ENCODE data around the gene ISCU. TPM values are rescaled to one million over a fixed set of nuclear protein-coding genes. Genes with fewer than 3 reads are reported as not detected.
A peak's percentile ranks its signal among the peaks of the same experiment; 100 is the strongest.

Gene ISCU
- total and polyA plus RNA-seq, 9 of the 15 experiments (the other 6 are each of a cell fraction or from before 2014, with no cell fraction given), result 15.9 to 92.5 (median 77.3) TPM

DNA sequence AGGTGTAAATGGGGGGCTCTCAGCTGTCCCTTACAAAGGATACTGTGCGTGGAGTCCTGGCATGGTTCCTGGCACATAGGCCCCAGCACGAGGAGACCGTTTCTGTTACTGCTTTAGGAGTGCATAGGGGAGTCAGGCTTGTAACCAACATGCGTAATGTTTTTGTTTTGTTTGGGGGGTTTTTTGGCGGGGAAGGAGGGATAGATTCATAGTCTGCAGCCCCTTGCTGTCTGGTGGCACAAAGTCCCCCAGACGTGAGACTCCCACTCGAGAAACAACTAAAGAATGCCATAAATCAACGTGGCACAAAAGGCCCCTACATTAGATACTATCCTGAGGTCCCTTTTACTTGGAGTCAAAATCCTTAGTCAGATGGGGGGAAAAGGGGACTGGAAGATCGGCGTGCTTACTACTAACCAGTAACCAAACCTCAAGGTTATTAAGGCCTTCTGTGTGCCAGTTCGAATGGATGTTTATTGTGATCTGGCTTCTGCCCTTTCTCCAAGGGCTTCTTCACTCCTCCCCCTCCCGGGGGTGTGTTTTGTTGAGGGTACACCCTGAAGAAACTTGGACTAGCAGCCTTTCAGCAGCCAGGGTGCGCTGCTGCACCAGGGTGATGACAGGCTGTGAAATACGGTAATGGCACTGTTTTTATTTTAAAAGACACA, 874 bp downstream of the ISCU start (continued):
- TF ChIP-seq TAL1 (IDR thresholded peaks at IDR 0.05) (no peak), SMC3 (conservative IDR thresholded peaks at IDR 0.05; ENCODE audit: insufficient read depth, low read depth, low read length) (peak; percentile 91), ZNF274 (IDR thresholded peaks at IDR 0.05; ENCODE audit: borderline replicate concordance, low read depth, low read length) (no peak), CHCHD3 (CRISPR knock-in tag; IDR thresholded peaks at IDR 0.05) (no peak), NCOA1 (IDR thresholded peaks at IDR 0.05; ENCODE audit: low read depth) (no peak), MEIS2 (IDR thresholded peaks at IDR 0.05; ENCODE audit: partially characterized antibody) (peak; percentile 93), TCFL5 (CRISPR knock-in tag; conservative IDR thresholded peaks at IDR 0.05) (no peak), ZNF263 (CRISPR knock-in tag; IDR thresholded peaks at IDR 0.05; ENCODE audit: borderline replicate concordance) (no peak; the same call in 1 of the 2 replicates), HOMEZ (CRISPR knock-in tag; IDR thresholded peaks at IDR 0.05) (no peak), ELF4 (CRISPR knock-in tag; IDR thresholded peaks at IDR 0.05) (no peak), HDAC3 (IDR thresholded peaks at IDR 0.05; ENCODE audit: borderline replicate concordance, partially characterized antibody) (peak; percentile 16), TSHZ1 (CRISPR knock-in tag; IDR thresholded peaks at IDR 0.05) (no peak), PCBP2 (IDR thresholded peaks at IDR 0.05; ENCODE audit: low read depth, low read length, poor library complexity, severe bottlenecking) (no peak), NR3C1 (CRISPR knock-in tag; IDR thresholded peaks at IDR 0.05) (no peak), RNF2 (IDR thresholded peaks at IDR 0.05) (no peak), MBD2 (IDR thresholded peaks at IDR 0.05; ENCODE audit: borderline replicate concordance, low read depth) (no peak), GTF2F1 (IDR thresholded peaks at IDR 0.05; ENCODE audit: low read depth, low read length) (no peak), YY1 (IDR thresholded peaks at IDR 0.05; ENCODE audit: borderline replicate concordance in 1 of 3, control insufficient read depth in 1 of 3, extremely low read depth in 1 of 3, insufficient read depth in 3 of 3, insufficient read length in 1 of 3, insufficient replicate concordance in 2 of 3, low read depth in 1 of 3, low read length in 2 of 3) (peak in 1 of 3 experiments; percentile 64), GATA2 (CRISPR knock-in tag; IDR thresholded peaks at IDR 0.05) (no peak), ZC3H8 (IDR thresholded peaks at IDR 0.05) (0 out of 2 replicates have a peak, but pooled peaks have one; percentile 10), FOXK2 (conservative IDR thresholded peaks at IDR 0.05 in 1 of 2, IDR thresholded peaks at IDR 0.05 in 1 of 2; ENCODE audit: low read depth in 2 of 2) (peak; percentile 62 to 83), RB1 (IDR thresholded peaks at IDR 0.05; ENCODE audit: low read depth) (peak; percentile 66; the same call in 1 of the 2 replicates)
- TF ChIP-seq, protein P1, sequence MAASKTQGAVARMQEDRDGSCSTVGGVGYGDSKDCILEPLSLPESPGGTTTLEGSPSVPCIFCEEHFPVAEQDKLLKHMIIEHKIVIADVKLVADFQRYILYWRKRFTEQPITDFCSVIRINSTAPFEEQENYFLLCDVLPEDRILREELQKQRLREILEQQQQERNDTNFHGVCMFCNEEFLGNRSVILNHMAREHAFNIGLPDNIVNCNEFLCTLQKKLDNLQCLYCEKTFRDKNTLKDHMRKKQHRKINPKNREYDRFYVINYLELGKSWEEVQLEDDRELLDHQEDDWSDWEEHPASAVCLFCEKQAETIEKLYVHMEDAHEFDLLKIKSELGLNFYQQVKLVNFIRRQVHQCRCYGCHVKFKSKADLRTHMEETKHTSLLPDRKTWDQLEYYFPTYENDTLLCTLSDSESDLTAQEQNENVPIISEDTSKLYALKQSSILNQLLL (CRISPR knock-in tag; IDR thresholded peaks at IDR 0.05; ENCODE audit: borderline replicate concordance), result no peak
